ENCODE measurements around the gene SYPL2.

SYPL2 gene

DNA sequence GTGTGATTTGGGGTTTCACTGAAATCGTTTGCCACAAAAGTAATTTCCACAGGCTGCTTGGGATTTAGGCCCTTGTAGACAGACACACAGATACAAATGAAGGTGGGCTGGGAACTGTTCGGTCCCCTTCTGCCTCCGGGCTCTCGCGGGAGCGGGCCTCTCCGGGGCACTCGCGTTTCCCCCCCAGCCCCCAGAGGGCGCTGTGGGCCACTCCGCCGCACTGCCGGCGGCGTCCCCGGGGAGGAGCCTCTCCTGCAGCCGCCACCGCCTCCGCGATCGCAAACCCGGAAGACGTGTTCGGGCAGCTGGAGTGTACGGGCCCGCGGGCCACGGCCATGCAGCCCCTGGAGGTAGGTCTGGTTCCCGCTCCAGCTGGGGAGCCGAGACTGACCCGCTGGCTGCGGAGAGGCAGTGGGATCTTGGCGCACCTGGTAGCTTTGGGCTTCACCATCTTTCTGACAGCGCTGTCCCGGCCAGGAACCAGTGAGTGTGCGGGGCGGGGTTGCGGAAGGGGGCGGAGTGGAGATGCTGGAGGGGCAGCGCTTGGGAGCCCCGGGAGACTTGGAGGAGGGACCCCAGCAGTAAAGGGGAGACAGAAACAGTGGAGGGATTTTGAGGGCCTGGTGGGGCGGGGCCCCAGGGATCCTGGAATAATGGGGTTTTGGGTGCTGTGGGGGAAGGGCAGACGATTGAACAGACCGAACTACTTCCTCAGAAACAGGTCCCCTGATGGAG is 27.6 kb downstream of the SYPL2 start, which contains the start of gene CYB561D1:
Gene CYB561D1 (plus strand): TSS at position 290 of the 735 bp plus-strand sequence. CDS start 46 bp downstream, at position 336.
- peak; percentile 82 to 93 for DNase-seq

DNA sequence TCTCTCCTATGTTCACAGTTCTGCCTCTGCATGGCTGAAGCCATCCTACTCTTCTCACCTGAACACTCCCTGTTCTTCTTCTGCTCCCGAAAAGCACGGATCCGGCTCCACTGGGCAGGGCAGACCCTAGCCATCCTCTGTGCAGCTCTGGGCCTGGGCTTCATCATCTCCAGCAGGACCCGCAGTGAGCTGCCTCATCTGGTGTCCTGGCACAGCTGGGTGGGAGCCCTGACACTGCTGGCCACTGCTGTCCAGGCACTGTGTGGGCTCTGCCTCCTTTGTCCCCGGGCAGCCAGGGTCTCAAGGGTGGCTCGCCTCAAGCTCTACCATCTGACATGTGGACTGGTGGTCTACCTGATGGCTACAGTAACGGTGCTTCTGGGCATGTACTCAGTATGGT is 29.4 kb downstream of the SYPL2 start:
- no peak for DNase-seq

DNA sequence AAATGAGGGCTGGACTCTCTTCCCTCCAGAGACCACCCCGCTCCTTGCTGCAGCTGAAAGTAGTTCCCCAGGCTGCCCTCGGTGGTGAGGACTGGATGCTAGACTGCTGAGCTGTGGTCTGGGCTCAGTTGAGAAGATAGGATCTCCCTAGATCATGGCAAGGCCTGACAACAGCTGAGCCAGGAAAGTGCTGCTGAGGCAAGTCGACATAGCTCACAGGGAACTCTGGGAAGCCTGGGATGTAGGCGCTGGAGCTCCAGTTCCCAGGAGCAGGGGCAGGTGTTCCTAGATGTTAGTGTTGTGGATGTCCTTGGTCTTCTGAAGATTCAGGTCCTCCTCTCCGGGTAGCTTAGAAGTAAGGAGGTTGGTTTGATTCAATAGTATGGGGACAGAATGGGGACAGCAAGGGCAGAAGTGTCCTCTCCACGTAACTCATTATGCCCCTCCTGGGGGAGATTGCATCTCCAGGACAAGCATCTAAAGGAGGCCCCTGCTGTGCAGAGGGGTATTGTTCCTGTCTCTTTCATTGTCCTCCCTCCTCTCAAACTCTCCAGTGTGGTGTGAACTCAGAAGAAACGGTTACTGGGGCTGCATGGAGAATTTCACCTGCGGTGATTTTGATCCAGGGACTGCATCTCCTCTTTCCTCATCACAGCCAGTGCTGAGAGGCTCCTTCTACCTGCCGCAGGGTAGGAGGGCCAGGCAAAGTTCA is 31.3 kb downstream of the SYPL2 start:
- no peak for DNase-seq

DNA sequence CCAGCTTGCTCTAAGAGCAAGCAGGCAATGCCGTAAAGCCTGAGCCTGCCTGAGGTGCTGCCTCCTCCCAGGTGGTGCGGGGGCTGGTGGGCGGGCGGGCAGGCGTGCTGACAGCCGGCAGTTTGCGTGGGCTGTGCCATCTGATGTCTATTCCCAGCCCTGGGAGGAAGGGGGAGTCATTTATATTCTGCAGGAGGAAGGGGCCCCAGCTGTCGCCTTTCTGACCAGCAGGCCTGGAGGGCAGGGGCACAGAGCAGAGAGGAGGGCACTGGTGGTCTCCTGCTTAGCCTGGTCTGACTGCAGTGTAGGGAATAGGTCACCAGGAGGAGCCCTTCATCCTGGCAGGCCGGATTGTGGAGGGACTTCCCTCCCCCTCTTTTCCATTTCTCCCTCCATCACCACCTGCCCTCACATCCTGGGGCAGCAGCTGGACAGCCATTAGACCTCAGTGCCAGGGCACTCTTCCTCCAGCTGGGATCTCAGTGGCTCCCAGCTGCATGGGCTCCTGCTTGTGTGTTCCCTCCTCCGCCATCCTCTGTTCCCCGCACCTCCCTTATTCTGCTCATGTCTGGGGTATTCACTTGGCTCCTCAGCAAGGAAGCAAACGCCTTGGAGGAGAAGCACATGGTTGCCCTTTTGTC is 31.9 kb downstream of the SYPL2 start:
- peak; percentile 19 to 51 for DNase-seq

DNA sequence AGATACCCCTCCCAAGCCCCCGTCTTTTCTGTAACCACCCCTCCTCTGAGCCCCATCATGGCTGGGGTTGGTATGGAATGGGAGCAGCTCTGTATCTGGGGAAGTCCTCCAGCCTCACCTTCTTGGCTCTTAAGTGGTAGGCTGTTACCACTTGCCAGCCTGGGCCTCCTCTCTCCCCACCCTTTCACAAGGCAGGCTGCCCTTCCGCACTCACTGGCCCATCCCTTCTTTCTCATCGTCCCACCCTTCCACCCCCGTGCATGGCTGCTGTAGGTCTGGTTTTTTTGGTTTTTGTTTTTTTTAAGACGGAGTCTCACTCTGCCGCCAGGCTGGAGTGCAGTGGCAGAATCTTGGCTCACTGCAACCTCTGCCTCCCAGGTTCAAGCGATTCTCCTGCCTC is 32.7 kb downstream of the SYPL2 start:
- no peak for DNase-seq

DNA sequence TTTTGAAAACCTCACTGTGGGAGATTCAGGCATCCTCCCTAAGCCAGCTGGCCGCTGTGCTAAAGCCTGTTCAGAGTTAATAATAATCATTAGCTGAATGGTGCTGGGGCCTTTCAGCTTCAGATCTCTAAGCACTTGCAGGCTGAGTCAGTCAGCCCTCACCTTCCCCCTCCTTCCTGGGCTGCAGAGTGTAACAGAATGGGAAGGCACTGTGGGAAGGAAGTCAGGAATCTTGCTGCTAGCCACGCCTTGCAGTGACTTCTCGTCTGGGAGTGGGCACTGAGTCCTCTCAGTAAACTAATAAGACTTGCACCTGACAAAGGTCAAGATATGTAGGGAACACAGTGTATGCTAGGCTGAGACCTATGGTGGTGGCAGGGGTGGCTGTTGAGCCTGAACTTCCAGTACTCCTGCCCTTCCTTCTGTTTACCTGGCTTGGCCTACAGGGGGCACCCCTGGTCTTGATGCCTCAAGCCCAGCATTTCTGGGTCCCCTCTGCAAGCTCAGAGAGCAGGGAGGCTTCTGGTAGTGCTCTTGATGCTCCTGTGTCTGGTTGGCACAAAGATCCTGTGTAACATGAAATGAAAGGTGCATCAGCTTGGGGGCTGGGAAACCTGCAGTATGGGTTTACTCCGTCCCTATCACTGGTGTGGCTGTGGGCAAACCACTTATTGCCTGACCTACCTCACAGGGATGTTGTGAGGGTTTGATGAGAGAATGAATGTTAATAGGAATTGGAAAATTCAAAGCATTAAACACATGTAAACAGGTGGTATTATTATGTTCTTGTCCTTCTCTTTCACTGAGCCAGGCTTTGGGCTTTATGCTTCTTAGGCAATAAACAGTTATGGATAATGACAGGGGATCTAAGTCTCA is 33.6 kb downstream of the SYPL2 start:
- DNase-seq = no peak

DNA sequence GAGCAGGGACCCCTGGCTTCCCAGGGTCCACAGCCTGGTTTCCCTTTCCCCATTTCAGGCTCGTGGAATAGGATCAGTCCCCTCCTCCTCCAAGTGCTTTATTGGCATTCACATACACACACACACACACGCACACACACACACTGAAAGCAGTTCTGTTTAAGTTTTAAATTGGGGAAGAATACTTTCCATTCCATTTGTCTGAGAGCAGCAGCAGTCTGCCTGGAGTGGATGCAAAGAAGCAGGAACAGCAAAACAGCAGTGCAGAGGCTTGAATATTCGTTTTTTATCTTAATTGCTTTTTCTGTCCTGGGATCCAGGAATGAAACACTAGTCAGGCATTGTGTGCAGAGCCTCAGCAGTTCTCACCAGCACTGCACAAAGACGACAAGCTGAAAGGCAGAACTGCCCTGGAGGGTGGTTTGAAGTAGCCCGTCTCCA is 34.6 kb downstream of the SYPL2 start:
- no peak for DNase-seq

DNA sequence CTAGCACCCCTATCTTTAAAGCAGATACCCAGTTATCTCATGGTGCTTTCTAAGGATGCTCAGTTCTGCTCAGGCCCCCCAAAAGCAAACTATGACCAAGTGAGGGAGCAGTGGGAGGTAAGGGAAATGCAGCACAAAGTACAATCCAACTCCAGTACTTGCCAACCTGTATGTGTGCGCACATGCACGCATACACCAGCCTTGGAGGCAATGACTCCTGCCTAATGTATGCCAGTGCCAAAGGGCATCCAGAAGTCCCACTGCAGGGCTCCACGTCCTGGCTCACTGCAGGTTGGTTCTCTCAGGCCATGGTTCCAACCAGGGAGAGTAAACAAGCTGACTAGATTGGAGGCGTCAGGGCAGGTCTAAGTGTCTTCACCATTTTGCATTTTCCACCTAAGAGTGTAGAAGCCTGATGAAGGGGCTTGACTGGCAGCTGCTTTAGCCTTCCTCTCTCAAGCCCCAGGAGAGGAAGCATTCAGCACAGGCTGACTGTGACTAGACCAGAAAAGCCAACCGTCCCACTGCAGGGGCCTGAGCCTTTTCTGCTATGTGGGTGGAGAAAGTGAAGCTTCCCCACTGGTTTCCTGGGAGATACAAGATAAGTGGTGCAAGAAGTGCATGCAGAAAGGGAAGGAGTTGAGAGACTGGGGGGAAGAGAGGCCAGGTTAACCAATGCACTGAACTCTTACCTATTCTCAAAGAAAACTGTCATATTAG is 35.5 kb downstream of the SYPL2 start:
- no peak for DNase-seq

DNA sequence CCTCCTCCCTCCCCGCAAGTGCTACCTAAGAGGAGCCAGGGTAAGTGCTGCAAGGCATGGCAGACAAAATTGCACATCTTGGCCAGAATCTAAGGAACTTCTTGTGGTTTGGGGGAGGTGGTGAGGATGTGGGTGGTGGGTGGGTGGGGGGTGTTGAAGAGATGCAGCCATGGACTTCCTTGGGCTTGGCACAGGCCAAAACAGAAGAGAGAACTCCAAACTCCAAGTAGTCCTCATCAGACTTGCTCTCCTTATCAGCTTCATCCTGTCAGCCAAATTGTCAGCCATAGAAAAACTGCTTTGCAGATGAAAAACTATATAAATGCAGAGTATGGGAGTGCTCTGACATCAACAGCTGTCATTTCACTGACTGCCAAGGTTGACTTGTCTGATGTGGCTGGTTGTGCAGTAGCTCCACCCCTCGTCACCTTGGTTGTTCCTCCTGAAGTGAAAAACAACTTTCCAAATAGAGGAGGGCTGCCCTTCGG is 36.1 kb downstream of the SYPL2 start:
- no peak for DNase-seq

DNA sequence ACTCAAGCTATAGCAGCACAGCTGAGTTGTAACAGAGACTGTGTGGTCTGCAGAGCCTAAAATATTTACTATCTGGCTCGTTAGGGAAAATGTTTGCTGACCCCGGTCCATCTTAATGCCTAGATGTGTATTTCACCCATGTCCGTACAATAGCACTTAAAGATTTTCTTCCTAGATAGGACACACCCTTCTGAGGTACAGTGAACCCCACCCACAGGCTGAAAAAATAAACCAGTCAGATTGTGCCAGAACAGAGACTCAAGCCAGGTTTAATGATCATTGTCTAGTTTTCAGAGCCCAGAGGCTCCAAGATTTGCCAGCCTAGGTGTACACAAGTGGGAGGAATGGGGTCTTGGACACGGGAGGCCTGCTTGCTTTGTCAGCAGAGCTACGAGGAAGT is 37.6 kb downstream of the SYPL2 start:
- DNase-seq = no peak

DNA sequence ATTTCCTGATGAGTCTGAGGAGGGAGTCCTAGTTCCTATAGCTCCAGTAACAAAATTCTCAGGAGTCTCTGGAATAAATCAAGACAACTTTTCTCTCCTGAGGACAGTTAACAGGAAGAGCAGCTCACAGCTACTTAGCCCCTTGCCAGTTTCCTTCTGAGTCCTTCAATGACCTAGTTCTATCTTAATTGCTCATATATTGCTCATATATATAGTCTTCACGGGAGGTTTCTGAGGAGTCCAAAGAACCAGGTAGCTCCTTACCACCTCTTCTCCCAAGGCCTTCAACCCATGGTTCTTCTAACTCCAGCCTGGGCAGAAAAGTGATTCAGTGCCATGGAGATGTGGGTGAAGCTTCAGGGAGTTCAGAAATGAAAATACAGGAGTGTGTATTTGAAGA is 38.6 kb downstream of the SYPL2 start:
- DNase-seq = no peak

DNA sequence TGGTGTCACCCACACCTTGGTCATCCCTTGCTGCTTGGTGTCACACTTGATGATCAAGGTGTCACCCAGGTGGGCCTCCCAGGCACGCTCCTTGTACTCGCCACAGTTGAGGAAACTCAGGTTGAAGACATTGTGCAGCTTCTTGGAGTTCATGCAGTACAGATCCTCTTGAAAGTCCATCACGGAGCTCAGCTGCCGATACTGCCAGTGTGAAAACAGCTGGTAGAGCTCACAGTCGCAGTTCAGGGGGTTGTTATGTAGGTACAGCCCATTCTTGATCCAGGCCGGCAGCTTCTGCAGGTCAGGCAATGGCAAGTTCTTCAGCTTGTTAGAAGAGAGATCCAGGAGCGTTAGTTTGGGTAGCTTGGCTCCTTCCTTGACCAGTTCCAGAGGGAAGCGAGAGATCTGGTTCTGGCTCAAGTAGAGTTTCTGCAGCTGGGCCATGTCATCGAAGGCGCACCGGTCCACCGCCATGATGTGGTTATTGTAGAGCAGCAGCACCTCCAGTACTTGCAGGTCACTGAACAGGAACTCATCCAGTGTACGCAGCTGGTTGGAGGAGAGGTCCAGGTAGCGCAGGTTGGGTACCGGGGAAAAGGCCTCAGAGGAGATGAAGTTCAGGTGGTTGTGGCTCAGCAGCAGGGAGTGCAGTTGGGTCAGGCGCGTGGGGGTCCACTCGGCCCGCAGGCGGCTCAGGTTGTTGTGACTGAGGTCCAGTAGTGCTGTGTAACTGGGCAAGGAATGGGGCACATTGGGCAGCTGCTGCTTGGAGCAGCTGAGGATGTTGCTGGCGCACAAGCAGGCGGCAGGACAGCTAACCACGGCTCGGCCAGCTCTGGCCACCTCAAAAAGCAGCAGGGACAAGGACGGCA is 41.9 kb downstream of the SYPL2 start:
- no peak for DNase-seq

DNA sequence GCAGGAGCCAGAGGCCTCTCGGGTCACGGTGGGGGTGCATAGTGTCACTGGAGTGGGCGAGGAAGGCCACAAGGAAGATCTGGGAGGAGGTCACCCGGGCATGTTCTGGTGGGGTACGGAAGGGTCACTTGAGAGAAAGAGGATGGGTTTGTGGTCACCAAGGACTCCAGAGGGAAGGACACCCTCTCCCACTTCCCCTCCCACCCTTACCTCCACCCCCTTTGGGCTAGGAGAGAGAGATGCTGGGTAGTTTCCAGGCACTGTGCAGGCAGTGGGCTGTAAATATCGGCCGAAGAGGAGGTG is 42.5 kb downstream of the SYPL2 start:
- DNase-seq = no peak

DNA sequence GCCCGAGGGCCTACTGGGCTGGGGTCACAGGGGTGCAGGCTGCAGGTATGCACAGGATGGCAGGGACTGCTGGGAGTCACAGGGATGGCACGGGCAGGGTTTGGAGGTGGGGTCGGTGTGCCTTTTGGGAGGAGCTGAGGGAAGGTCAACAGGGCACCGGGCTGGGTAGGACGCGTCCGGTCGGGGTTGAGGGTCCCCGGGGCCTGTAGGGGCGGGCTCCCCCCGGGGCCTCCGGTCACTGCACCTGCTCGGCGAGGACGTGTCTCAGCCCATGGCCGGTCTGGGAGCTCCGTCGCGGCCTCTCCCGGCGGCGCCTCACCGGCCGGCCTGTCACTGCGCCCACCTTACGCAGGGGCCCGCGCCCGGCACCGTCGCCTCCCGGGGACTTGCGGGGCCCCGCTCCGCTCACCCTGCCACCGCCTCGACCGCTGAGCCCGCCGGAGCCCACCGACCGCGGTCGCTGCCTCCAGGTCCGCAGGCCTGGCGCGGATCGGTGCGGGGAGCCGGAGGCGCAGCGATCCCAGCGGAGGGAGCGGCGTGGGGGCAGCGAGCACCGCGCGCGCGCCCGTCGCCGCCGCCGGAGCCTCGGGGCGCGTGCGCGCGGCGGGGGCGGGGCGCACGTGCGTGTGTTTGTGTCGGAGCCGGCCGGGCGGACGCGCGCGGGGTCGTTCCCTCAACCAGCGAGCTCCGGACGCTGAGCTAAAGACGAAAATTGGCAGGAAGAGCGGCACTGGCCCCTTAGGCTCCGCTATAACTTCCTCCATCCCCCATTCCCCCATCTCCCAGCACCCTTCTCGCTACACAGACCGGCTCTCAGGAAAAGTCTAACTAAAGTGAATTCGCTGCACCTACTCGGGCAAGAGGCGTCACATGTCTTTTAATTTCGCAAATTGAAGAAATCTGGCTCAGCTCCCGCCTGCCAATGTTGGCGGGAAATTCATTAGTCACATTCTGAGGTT is 43.1 kb downstream of the SYPL2 start, which contains the start of gene AMIGO1:
Gene AMIGO1 (minus strand): TSS at position 552 of the 959 bp plus-strand sequence. CDS start 815 bp downstream, outside the sequence.
- peak in 1 of 2 experiments; percentile 65 for DNase-seq

DNA sequence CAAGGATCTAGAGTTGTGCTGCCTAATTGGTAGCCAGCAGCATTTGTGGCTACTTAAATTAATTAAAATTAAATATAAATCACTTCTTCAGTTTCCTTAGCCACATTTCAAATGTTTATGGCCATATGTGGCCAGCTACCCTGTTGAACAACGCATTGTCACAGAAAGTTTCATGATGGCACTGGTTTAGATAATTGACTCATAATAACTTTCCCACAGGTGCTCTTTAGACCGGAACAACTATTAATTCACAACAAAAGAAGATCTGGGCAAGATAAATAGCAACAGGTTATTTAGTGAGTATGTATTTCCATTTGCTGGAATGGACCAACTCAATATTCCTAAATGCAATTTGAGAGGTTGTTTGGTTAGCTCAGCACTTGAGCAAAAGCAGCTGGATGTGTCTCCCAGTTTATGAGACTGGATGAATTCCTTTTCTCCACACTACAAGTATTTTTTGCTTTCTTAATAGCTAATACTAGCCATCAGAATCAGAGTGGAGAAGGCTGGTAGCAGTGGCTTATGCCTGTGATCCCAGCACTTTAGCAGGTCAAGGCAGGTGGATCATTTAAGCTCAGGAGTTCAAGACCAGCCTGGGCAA is 46.9 kb downstream of the SYPL2 start:
- no peak for DNase-seq

DNA sequence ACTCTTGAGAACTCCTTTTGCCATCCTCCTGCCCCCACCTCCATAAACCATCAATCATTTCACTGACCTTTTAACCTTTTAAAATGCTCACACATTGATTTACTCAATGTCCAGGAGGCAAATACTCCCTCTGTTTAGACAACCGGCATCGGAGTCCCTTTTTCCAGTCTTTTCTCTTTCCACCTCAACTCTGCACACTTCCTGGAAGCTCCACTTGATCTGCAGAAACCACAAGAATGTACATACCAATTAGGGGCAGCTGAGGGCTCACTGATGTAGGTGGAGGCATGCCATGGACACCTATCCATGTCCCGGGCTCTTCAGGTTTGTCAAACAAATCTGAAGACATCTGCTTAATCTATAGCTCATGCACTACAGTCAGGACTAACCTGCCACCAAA is 48.5 kb downstream of the SYPL2 start:
- no peak for DNase-seq

DNA sequence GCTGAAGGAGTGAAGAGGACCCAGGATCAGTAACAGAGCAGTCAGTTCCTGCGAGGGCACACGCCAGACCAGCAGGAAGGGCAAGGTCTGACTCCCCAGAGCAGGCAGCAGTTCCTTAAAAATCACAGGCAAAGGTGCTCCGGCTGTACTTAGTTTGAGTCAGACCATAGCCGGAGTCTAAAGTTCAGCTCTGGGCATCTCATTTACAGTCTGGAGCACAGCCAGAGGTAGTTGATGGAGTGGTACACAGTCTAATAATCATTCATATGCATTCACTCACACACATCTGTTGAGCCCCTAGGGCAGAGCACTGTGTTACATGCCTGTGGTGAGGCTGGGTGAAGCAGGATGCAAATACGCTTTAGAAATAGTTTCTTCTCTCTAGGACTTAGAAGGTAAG is 50.5 kb downstream of the SYPL2 start:
- no peak for DNase-seq

DNA sequence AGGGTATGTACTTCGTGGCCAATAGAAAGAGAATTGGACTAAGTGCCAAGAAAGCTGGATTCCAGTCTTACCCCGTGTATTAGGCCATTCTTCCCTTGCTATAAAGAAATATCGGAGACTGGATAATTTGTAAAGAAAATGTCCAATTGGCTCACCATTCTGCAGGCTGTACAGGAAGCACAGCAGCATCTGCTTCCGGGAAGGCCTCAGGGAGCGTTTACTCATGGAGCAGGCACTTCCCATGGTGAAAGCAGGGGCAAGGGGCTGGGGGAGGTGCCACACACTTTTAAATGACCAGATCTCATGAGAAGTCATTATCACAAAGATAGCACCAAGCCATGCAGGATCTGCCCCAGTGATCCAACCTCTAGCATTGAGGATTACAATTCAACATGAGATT is 51.0 kb downstream of the SYPL2 start:
- no peak for DNase-seq

All from NCI-H446 (cell line).